PC-3 (cell line): ENCODE results near the gene PLXNA2. TPM values are rescaled to one million over a fixed set of nuclear protein-coding genes. Genes with fewer than 3 reads are reported as not detected.

Source experiments
- ATAC-seq: fragments of 200-7000 bp; cut with Tn5 transposase; 2 replicates; pipeline ENCODE4 v1.9.1; 2020; ENCODE audit warnings: mild to moderate bottlenecking, moderate library complexity
- BruUV-seq: library from RNA; stranded (reverse); fragments of 400-500 nt; replicated peaks from 2 replicates; lab custom pipeline; 2021; lab: Mats Ljungman, UMichigan
- CTCF ChIA-PET: fragments of 300-600 bp; sonication (Branson Sonifier 250); formaldehyde crosslinking; loops from one replicate; lab custom pipeline; 2022; ENCODE audit warnings: antibody characterized with exemption; lab: Charles Lee
- POLR2A ChIA-PET: fragments of 300-600 bp; sonication (Branson Sonifier 250); formaldehyde crosslinking; loops from one replicate; lab custom pipeline; 2022; ENCODE audit warnings: antibody characterized with exemption; ENCODE audit not compliant: unreplicated experiment; lab: Charles Lee
- DNase-seq: peaks from one replicate; pipeline ENCODE4 v3.0.0-alpha.2; 2015
- H2AFZ ChIP-seq: fragments of 300-600 bp; sonication (generic); 2 replicates; pipeline ENCODE4 v1.6.0; 2016; ENCODE audit warnings: antibody characterized with exemption, low read length
- H3F3A ChIP-seq: fragments of 300-600 bp; sonication (generic); one replicate; pipeline ENCODE4 v1.6.0; 2017; ENCODE audit warnings: antibody characterized with exemption, low read length, control low read depth, mild to moderate bottlenecking; ENCODE audit not compliant: unreplicated experiment
- H3K27ac ChIP-seq: fragments of 300-600 bp; sonication (generic); 2 replicates; pipeline ENCODE4 v1.5.1; 2016; ENCODE audit warnings: mild to moderate bottlenecking, low read length
- H3K27me3 ChIP-seq: fragments of 300-600 bp; sonication (generic); 2 replicates; pipeline ENCODE4 v1.6.1; 2016; ENCODE audit warnings: low read length, mixed read lengths
- H3K36me3 ChIP-seq: fragments of 300-600 bp; sonication (generic); 2 replicates; pipeline ENCODE4 v1.6.1; 2016; ENCODE audit warnings: low read depth, mixed run types, low read length, mixed read lengths
- H3K4me1 ChIP-seq: fragments of 300-600 bp; sonication (generic); 2 replicates; pipeline ENCODE4 v1.5.1; 2016; ENCODE audit warnings: low read length; ENCODE audit not compliant: insufficient read depth
- H3K4me2 ChIP-seq: fragments of 300-600 bp; sonication (generic); 2 replicates; pipeline ENCODE4 v1.6.0; 2016; ENCODE audit warnings: low read length
- H3K4me3 ChIP-seq: fragments of 300-600 bp; sonication (generic); 2 replicates; pipeline ENCODE4 v1.5.1; 2016; ENCODE audit warnings: mild to moderate bottlenecking, low read length, mixed read lengths
- H3K79me2 ChIP-seq: fragments of 300-600 bp; sonication (generic); 2 replicates; pipeline ENCODE4 v1.6.1; 2017; ENCODE audit warnings: low read length, mixed read lengths
- H3K9ac ChIP-seq: fragments of 300-600 bp; sonication (generic); 2 replicates; pipeline ENCODE4 v1.6.0; 2016; ENCODE audit warnings: mild to moderate bottlenecking, low read length
- H3K9me2 ChIP-seq: fragments of 300-600 bp; sonication (generic); replicated peaks from 2 replicates; pipeline ENCODE4 v1.6.1; 2016; ENCODE audit warnings: mixed run types, low read length, mixed read lengths
- H3K9me3 ChIP-seq: fragments of 300-600 bp; sonication (generic); 2 replicates; pipeline ENCODE4 v1.6.1; 2016; ENCODE audit warnings: low read length, mixed read lengths
- H4K20me1 ChIP-seq: fragments of 300-600 bp; sonication (generic); 2 replicates; pipeline ENCODE4 v1.6.1; 2016; ENCODE audit warnings: low read length, mixed read lengths
- EZH2 ChIP-seq: fragments of 300-600 bp; sonication (generic); IDR thresholded peaks from one replicate; pipeline ENCODE4 v1.6.1; 2017; ENCODE audit warnings: antibody characterized with exemption, mild to moderate bottlenecking, low read length; ENCODE audit not compliant: unreplicated experiment
- EZH2phosphoT487 ChIP-seq: fragments of 300-600 bp; sonication (generic); IDR thresholded peaks from 2 replicates; pipeline ENCODE4 v1.6.1; 2018; ENCODE audit warnings: mild to moderate bottlenecking, antibody characterized with exemption, low read length, borderline replicate concordance
- intact Hi-C: fragments of 100-400 bp; cut with micrococcal nuclease; formaldehyde crosslinking; loops from 2 replicates; pipeline ENCODE4 v1.9.0; 2023
- total RNA-seq: library from RNA; depleted of rRNA; stranded (reverse); fragments of >200 nt; gene quantifications from 2 replicates; pipeline ENCODE4 v1.2.3, GENCODE V29; 2014
- TF ChIP-seq, protein P1 (sequence below): fragments of 300-600 bp; sonication (generic); conservative IDR thresholded peaks from 2 replicates; pipeline ENCODE4 v1.5.1; 2017; ENCODE audit warnings: antibody characterized with exemption, low read depth, mild to moderate bottlenecking, low read length

PLXNA2 gene
- total RNA-seq, 1 experiment from 2014 or later: 16.2 TPM

DNA sequence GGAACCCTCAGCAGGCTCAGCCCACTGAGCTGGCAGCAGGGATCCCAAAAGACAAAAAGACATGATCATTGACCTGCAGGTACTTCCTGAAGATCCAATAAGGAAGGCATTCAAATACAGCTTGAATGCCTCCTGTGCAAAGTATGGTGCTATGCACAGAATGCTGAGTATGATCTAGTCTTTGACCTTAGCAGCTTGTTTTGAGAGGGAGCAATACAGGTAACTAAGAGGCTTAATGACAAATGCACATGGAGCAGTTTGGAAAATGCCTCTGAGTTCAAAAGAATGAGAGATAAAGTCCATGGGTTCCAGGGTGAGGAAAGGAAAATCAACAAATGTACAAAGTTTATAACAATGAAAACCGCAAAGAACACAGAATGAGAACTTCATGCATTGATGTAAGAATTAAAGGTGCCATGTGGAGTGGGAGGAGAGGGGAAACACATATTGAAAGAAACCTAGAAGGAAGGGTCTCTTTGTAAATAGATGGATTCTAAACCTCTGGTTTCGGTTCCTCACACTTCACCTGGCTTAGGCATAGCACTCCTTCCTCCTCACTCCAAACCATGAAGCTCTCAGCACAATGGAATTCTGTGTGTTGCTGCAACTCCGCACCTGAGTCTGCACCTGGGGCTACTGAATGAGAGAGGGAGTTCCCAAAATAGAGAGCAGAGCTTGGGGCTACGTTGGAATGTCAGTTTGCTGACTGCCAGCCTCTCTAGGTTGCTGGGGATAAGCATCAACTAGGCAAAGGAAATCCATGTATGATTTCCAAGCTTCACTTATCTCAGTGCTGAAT lies 77.6 kb downstream of the PLXNA2 start:
- no peak overlapping the region for H3K4me2 ChIP-seq
- CTCF ChIA-PET: interaction anchor here (0.5 kb wide), 1 partner anchor 144 kb away, joined by 8 read pairs; no protein-coding TSS in a partner anchor
- no peak overlapping the region for H3K9ac ChIP-seq
- no peaks in the 10 kb centered on the region for H3K9me3 ChIP-seq
- H3K27me3 ChIP-seq: no peaks in the 10 kb centered on the region
- no peaks in the 10 kb centered on the region for H3K79me2 ChIP-seq
- TF ChIP-seq EZH2: no peak
- TF ChIP-seq, protein P1, sequence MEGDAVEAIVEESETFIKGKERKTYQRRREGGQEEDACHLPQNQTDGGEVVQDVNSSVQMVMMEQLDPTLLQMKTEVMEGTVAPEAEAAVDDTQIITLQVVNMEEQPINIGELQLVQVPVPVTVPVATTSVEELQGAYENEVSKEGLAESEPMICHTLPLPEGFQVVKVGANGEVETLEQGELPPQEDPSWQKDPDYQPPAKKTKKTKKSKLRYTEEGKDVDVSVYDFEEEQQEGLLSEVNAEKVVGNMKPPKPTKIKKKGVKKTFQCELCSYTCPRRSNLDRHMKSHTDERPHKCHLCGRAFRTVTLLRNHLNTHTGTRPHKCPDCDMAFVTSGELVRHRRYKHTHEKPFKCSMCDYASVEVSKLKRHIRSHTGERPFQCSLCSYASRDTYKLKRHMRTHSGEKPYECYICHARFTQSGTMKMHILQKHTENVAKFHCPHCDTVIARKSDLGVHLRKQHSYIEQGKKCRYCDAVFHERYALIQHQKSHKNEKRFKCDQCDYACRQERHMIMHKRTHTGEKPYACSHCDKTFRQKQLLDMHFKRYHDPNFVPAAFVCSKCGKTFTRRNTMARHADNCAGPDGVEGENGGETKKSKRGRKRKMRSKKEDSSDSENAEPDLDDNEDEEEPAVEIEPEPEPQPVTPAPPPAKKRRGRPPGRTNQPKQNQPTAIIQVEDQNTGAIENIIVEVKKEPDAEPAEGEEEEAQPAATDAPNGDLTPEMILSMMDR: no peak
- TF ChIP-seq EZH2phosphoT487: no peak
- ATAC-seq (no peak), DNase-seq (no peak)
- POLR2A ChIA-PET: no interaction called here
- no peak overlapping the region for H3K27ac ChIP-seq
- H3K9me2 ChIP-seq: no peaks in the 10 kb centered on the region
- no TSS peak for BruUV-seq
- H3K4me1 ChIP-seq: no peaks in the 10 kb centered on the region
- H3K4me3 ChIP-seq: no peak overlapping the region
- no peak overlapping the region for H2AFZ ChIP-seq
- intact Hi-C loops: no loop called here
- no peaks in the 10 kb centered on the region for H3K36me3 ChIP-seq
- no peaks in the 10 kb centered on the region for H3F3A ChIP-seq
- no peaks in the 10 kb centered on the region for H4K20me1 ChIP-seq

DNA sequence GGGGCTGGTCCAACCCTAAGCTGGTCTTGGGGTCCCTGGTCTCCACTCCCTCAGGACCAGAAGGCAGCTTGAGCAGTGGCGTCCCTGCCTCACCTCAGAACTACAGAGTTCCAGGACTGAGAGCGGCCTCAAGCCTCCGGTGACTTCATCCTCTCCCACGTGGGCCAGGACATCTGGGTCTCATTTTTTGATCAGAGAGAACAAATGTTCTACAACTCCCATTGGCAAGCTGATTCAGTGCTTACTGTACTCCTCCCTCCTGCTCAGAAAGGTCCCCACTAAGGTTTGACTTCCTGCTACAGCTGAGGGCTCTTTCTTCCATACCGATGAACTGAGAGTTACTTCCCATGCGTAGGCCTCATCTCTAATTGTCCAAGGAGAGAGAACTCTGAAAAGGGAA lies 78.5 kb downstream of the PLXNA2 start:
- ATAC-seq (no peak), DNase-seq (no peak)
- Histone ChIP-seq H3K27me3 (no peaks in the 10 kb centered on the region), H3K27ac (no peak overlapping the region), H3K9me3 (no peaks in the 10 kb centered on the region), H3K9ac (no peak overlapping the region), H3K79me2 (no peaks in the 10 kb centered on the region), H4K20me1 (no peaks in the 10 kb centered on the region), H3K4me1 (no peaks in the 10 kb centered on the region), H2AFZ (no peak overlapping the region), H3K9me2 (no peaks in the 10 kb centered on the region), H3K36me3 (no peaks in the 10 kb centered on the region), H3F3A (no peaks in the 10 kb centered on the region), H3K4me2 (no peak overlapping the region), H3K4me3 (no peak overlapping the region)
- no TSS peak for BruUV-seq
- intact Hi-C loops: no loop called here
- TF ChIP-seq EZH2 (no peak), EZH2phosphoT487 (no peak)
- TF ChIP-seq, protein P1: no peak
- ChIA-PET POLR2A (no interaction called here), CTCF (no interaction called here)

DNA sequence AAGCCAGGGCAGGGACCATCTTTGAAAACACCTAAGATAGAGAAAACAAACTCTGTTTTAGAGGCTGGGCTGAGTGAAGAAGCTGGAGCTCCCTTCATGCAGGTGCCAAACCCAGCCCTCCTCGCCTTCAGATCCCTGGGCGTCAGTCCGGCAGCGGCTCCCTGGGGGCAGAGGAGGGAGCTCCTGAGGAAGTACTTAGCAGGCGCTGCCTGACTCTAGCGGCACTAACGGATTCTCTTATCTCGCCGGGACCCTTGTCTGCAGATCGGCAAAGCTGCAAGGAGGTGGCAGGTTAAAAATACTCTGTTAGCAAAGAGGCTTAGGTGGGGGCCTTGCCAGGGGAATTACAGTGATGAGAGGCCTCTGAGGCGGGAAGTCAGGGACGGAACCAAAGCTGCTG lies 79.6 kb downstream of the PLXNA2 start:
- CTCF ChIA-PET: no interaction called here

More for the DNA sequence above, 79.6 kb downstream of the PLXNA2 start:
- Histone ChIP-seq H3K79me2 (no peaks in the 10 kb centered on the region), H3K27me3 (no peaks in the 10 kb centered on the region), H4K20me1 (no peaks in the 10 kb centered on the region), H2AFZ (no peak overlapping the region), H3K4me3 (no peak overlapping the region), H3K36me3 (no peaks in the 10 kb centered on the region), H3K27ac (no peak overlapping the region), H3K9ac (no peak overlapping the region), H3K4me1 (no peaks in the 10 kb centered on the region), H3K9me3 (no peaks in the 10 kb centered on the region), H3F3A (no peaks in the 10 kb centered on the region), H3K4me2 (no peak overlapping the region), H3K9me2 (no peaks in the 10 kb centered on the region)
- intact Hi-C loops: no loop called here
- BruUV-seq: no TSS peak
- ATAC-seq (no peak), DNase-seq (no peak)
- POLR2A ChIA-PET: no interaction called here
- TF ChIP-seq EZH2 (no peak), EZH2phosphoT487 (no peak)
- TF ChIP-seq, protein P1: no peak
